Spleen (tissue), 11 donors: ENCODE data around the gene MCC. TPM values are rescaled to one million over a fixed set of nuclear protein-coding genes. Genes with fewer than 3 reads are reported as not detected.

ENCODE experiments used
- DNase-seq: peaks from one replicate; pipeline ENCODE4 v3.0.0-alpha.2; 2020
- H3K27ac ChIP-seq, 8 donors: fragments of 200-600 bp; sonication (generic) in 7 of 8; 1 replicate in 4 of 8; 2 replicates in 4 of 8; pipeline versions ENCODE4 v1.5.0 to v1.8.0; 2016 to 2021; ENCODE audit warnings: inconsistent platforms in 4 of 8, mild to moderate bottlenecking in 4 of 8, moderate library complexity in 1 of 8
- H3K27me3 ChIP-seq, 7 donors: fragments of 200-600 bp; sonication (generic) in 6 of 7; replicated peaks in 1 of 7; 1 replicate in 4 of 7; 2 replicates in 3 of 7; pipeline versions ENCODE4 v1.5.0 to v1.8.0; 2016 to 2021; ENCODE audit warnings: inconsistent platforms in 3 of 7, mild to moderate bottlenecking in 1 of 7
- H3K36me3 ChIP-seq, 6 donors: fragments of 200-600 bp; sonication (generic) in 5 of 6; 1 replicate in 4 of 6; 2 replicates in 2 of 6; pipeline versions ENCODE4 v1.5.0 to v1.8.0; 2016 to 2021; ENCODE audit warnings: inconsistent platforms in 2 of 6
- H3K4me1 ChIP-seq, 6 donors: fragments of 200-600 bp; sonication (generic) in 5 of 6; 1 replicate in 3 of 6; 2 replicates in 3 of 6; pipeline versions ENCODE4 v1.5.0 to v1.8.0; 2016 to 2021; ENCODE audit warnings: inconsistent platforms in 3 of 6
- H3K4me3 ChIP-seq, 8 donors: fragments of 200-600 bp; sonication (generic) in 7 of 8; 1 replicate in 4 of 8; 2 replicates in 4 of 8; pipeline versions ENCODE4 v1.5.0 to v1.8.0; 2016 to 2021; ENCODE audit warnings: inconsistent platforms in 4 of 8, mild to moderate bottlenecking in 4 of 8, moderate library complexity in 2 of 8
- H3K9me3 ChIP-seq, 8 donors: fragments of 200-600 bp; sonication (generic) in 7 of 8; 1 replicate in 4 of 8; 2 replicates in 4 of 8; pipeline versions ENCODE4 v1.5.0 to v1.8.0; 2016 to 2021; ENCODE audit warnings: inconsistent platforms in 4 of 8
- POLR2A ChIP-seq, 3 donors: fragments of 450-650 bp; IDR thresholded peaks; one replicate each; pipeline ENCODE4 v1.5.1; 2017; ENCODE audit warnings: antibody characterized with exemption in 3 of 3, mild to moderate bottlenecking in 1 of 3
- POLR2AphosphoS5 ChIP-seq, 3 donors: sonication (generic); formaldehyde crosslinking; IDR thresholded peaks; one replicate each; pipeline ENCODE4 v1.5.1; 2017; ENCODE audit warnings: antibody characterized with exemption in 3 of 3
- WGBS, 5 donors: extraction: QIAGEN DNeasy Blood & Tissue Kit in 3 of 5; methylation state at CpG; one replicate each; pipeline versions ENCODE4 v1.1.5 to v1.1.7; 2013 to 2018; 5-methylcytosine and 5-hydroxymethylcytosine counted together
- intact Hi-C: fragments of 100-400 bp; cut with DNase I; formaldehyde crosslinking; loops from one replicate; pipeline ENCODE4 v1.15.0; 2023; ENCODE audit warnings: low total_unique reads
- polyA plus RNA-seq, 3 donors: library from polyadenylated mRNA; stranded (reverse); fragments of 200-250 nt; gene quantifications; one replicate each; pipeline ENCODE4 v1.2.1, GENCODE V29; 2013
- total RNA-seq, 7 donors: library from RNA; depleted of rRNA in 3 of 7; stranded (reverse); fragments of >200 nt in 3 of 7; fragmentation: NEBNext Ultra II Directional in 4 of 7; extraction: Animal tissue kit (Norgen Biotek cat#: 25700) in 4 of 7; gene quantifications; one replicate each; pipeline versions ENCODE4 v1.1.0 to v1.2.1, GENCODE V29; 2016 to 2021
- TF ChIP-seq, protein P1 (sequence below), 11 experiments: fragments of 200-600 bp in 7 of 11; fragments of 450-650 bp in 4 of 11; sonication (generic) in 4 of 11; IDR thresholded peaks in 8 of 11; conservative IDR thresholded peaks in 3 of 11; 1 replicate in 7 of 11; 2 replicates in 4 of 11; pipeline versions ENCODE4 v1.4.0 to v1.8.0; 2016 to 2021; ENCODE audit warnings: antibody characterized with exemption in 11 of 11, inconsistent platforms in 4 of 11, mild to moderate bottlenecking in 1 of 11
- donor health status: healthy with polysubstance abuse.
- donor health status: DM: no; HTN: no; CAD: no; lungs with moderate emphysema.
- donor health status: DM: no; HTN: no; CAD: no.
- donor health status: Bipolar disorder and iron deficiency.
- donor health status: healthy.
- donor health status: DM: no; HTN: no; CAD: no.
- donor health status: DM: yes; HTN: yes; CAD: no.

The MCC gene
- total and polyA plus RNA-seq, 10 donors: 1.3 to 32.8 (median 15.8) TPM

DNA sequence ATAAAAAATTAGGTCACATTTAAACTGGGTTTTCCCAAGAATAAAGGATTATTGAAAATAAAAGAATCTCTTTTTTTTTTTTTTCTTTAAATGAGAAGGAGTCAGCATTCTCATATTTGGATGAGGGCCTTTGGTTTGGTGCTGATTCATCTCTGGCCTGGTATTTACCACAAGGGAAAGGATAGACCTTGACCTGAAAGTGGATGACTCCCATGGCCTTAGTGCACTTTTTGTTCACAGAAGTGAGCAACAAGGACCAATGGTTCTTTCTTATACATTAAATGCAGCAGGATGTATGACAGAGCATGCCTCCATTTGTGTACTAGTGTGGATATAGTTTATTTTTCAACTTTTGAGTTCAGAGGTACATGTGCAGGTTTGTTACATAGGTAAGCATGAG lies 32.2 kb upstream of the MCC start:
- intact Hi-C loops: no loop called here
- no peaks in the 10 kb centered on the region for H3K27me3 ChIP-seq
- peaks cover 9 to 82% (median 47%) of the 10 kb centered on the region in 6 donors for H3K4me1 ChIP-seq
- DNase-seq: no peak
- peaks cover 0 to 32% (median 7%) of the 10 kb centered on the region in 6 donors for H3K36me3 ChIP-seq
- H3K27ac ChIP-seq: no peak overlapping the region
- TF ChIP-seq, protein P1, sequence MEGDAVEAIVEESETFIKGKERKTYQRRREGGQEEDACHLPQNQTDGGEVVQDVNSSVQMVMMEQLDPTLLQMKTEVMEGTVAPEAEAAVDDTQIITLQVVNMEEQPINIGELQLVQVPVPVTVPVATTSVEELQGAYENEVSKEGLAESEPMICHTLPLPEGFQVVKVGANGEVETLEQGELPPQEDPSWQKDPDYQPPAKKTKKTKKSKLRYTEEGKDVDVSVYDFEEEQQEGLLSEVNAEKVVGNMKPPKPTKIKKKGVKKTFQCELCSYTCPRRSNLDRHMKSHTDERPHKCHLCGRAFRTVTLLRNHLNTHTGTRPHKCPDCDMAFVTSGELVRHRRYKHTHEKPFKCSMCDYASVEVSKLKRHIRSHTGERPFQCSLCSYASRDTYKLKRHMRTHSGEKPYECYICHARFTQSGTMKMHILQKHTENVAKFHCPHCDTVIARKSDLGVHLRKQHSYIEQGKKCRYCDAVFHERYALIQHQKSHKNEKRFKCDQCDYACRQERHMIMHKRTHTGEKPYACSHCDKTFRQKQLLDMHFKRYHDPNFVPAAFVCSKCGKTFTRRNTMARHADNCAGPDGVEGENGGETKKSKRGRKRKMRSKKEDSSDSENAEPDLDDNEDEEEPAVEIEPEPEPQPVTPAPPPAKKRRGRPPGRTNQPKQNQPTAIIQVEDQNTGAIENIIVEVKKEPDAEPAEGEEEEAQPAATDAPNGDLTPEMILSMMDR (IDR thresholded peaks at IDR 0.05 in 8 of 11, conservative IDR thresholded peaks at IDR 0.05 in 3 of 11): no peak
- TF ChIP-seq POLR2A (IDR thresholded peaks at IDR 0.05) (no peak), POLR2AphosphoS5 (IDR thresholded peaks at IDR 0.05) (no peak)
- H3K9me3 ChIP-seq: no peaks in the 10 kb centered on the region
- no peak overlapping the region for H3K4me3 ChIP-seq

DNA sequence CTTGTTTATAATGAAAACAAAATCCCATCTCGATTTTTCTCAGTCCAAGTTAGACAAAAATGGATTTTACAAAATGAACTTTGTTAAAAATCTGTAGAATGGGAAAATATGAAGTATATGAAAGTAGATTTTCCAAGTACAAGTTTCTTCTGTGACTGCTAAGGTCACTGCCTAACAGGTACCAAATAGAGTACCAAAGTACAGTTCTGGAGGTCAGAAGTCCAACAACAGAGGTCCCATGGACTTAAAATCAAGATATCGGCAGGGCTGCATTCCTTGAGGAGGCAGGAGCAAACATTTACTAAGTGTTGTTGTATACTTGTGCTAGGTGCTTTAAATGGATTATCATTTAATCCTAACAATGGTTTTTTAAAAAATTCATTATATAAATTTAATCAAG lies 31.2 kb upstream of the MCC start:
- TF ChIP-seq POLR2AphosphoS5 (IDR thresholded peaks at IDR 0.05) (no peak), POLR2A (IDR thresholded peaks at IDR 0.05) (no peak)
- TF ChIP-seq, protein P1 (IDR thresholded peaks at IDR 0.05 in 8 of 11, conservative IDR thresholded peaks at IDR 0.05 in 3 of 11): no peak
- intact Hi-C loops: loop anchor here (10.0 kb wide), 1 partner anchor 535 kb away; no protein-coding TSS in a partner anchor

GRCh38 chr5:113518884-113519283 lies 30.6 kb upstream of the MCC start:
- intact Hi-C loops: loop anchor here (10.0 kb wide), 1 partner anchor 534 kb away; no protein-coding TSS in a partner anchor
- no peak for DNase-seq
- H3K27me3 ChIP-seq: no peaks in the 10 kb centered on the region
- peaks cover 0 to 32% (median 7%) of the 10 kb centered on the region in 6 donors for H3K36me3 ChIP-seq
- TF ChIP-seq POLR2A (IDR thresholded peaks at IDR 0.05): no peak
- TF ChIP-seq, protein P1 (IDR thresholded peaks at IDR 0.05 in 8 of 11, conservative IDR thresholded peaks at IDR 0.05 in 3 of 11): no peak
- TF ChIP-seq POLR2AphosphoS5 (IDR thresholded peaks at IDR 0.05): no peak
- 97 to 98% (median 98%) methylated on average over 4 of the region's 4 CpGs for WGBS, 5 donors
- H3K4me1 ChIP-seq: peaks cover 0 to 81% (median 45%) of the 10 kb centered on the region in 6 donors
- H3K4me3 ChIP-seq: no peak overlapping the region
- H3K27ac ChIP-seq: no peak overlapping the region
- H3K9me3 ChIP-seq: no peaks in the 10 kb centered on the region

More for the DNA sequence above, 31.2 kb upstream of the MCC start:
- Histone ChIP-seq H3K4me1 (peaks cover 3 to 82% (median 47%) of the 10 kb centered on the region in 6 donors), H3K27ac (no peak overlapping the region), H3K4me3 (no peak overlapping the region), H3K27me3 (no peaks in the 10 kb centered on the region), H3K9me3 (no peaks in the 10 kb centered on the region), H3K36me3 (peaks cover 0 to 32% (median 7%) of the 10 kb centered on the region in 6 donors)
- 92 to 98% (median 95%) methylated on average over 2 of the region's 2 CpGs for WGBS, 5 donors
- no peak for DNase-seq

DNA sequence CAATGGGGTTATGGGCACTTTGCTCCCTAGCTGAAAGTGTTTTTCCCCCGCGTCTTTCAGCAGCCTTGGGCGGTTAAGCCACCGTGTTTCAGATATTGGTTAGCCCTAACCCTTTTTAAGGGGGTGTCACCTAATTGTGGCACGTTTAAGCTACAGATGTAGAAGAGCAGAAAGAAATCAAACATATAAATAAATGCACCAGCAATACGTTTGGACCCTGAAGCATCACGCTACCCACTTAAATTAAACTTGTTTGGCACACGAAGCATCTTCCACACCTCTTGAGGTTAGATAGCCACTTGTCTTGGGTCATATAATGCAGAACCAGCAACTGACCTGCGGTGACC lies 26.0 kb upstream of the MCC start:
- peaks cover 0 to 44% (median 36%) of the 10 kb centered on the region in 6 donors for H3K4me1 ChIP-seq
- peaks cover 0 to 21% (median 5%) of the 10 kb centered on the region in 6 donors for H3K36me3 ChIP-seq
- WGBS, 5 donors: 9 to 19% (median 18%) methylated on average over 9 of the region's 9 CpGs
- no peak for DNase-seq
- TF ChIP-seq POLR2A (IDR thresholded peaks at IDR 0.05) (no peak), POLR2AphosphoS5 (IDR thresholded peaks at IDR 0.05) (no peak)
- TF ChIP-seq, protein P1 (IDR thresholded peaks at IDR 0.05 in 8 of 11, conservative IDR thresholded peaks at IDR 0.05 in 3 of 11): no peak
- intact Hi-C loops: loop anchor here (10.0 kb wide), 1 partner anchor 529 kb away; no protein-coding TSS in a partner anchor
- H3K9me3 ChIP-seq: no peaks in the 10 kb centered on the region
- peak overlapping the region; percentile 50 to 79 (median 69) for H3K4me3 ChIP-seq
- peaks cover 0 to 10% (median 0%) of the 10 kb centered on the region in 7 donors for H3K27me3 ChIP-seq
- H3K27ac ChIP-seq: peak overlapping the region; percentile 84 to 94 (median 92)
